Endothelial cell of umbilical vein (primary cell): ENCODE measurements around the gene CHRNA5.

Experiments used
- EZH2 ChIP-seq: IDR thresholded peaks from 2 replicates; pipeline ENCODE4 v1.6.1; 2012; ENCODE audit warnings: borderline replicate concordance, low read depth, mild to moderate bottlenecking, moderate library complexity, low read length, inconsistent platforms; ENCODE audit not compliant: severe bottlenecking
- FOS ChIP-seq: IDR thresholded peaks from 2 replicates; pipeline ENCODE4 v1.6.1; 2011; ENCODE audit warnings: mild to moderate bottlenecking, low read length, moderate library complexity, borderline replicate concordance; ENCODE audit not compliant: insufficient read depth
- GATA2 ChIP-seq: IDR thresholded peaks from 2 replicates; pipeline ENCODE4 v1.7.0; 2011; ENCODE audit warnings: low read depth, mild to moderate bottlenecking, moderate library complexity, mixed read lengths, low read length; ENCODE audit not compliant: insufficient read length, insufficient read depth
- JUN ChIP-seq: IDR thresholded peaks from 2 replicates; pipeline ENCODE4 v1.6.1; 2011; ENCODE audit warnings: borderline replicate concordance, low read depth; ENCODE audit not compliant: insufficient read length, insufficient read depth
- MYC ChIP-seq: IDR thresholded peaks from one replicate; pipeline ENCODE4 v1.6.1; 2011; ENCODE audit warnings: mild to moderate bottlenecking, low read depth, low read length
- POLR2A ChIP-seq: IDR thresholded peaks from 2 replicates; pipeline ENCODE4 v1.6.1; 2012; ENCODE audit warnings: low read depth, mild to moderate bottlenecking, control low read depth, low read length
- POLR2AphosphoS5 ChIP-seq: IDR thresholded peaks from 2 replicates; pipeline ENCODE4 v1.6.1; 2012; ENCODE audit warnings: low read depth, mild to moderate bottlenecking, control low read depth, low read length, moderate library complexity; ENCODE audit not compliant: insufficient read depth
- TF ChIP-seq, protein P1 (sequence below), 2 donors: IDR thresholded peaks; 1 replicate in 1 of 2; 2 replicates in 1 of 2; pipeline ENCODE4 v1.5.1; 2011; ENCODE audit warnings: low read length in 2 of 2, mild to moderate bottlenecking in 2 of 2, moderate library complexity in 2 of 2, control low read depth in 1 of 2, inconsistent platforms in 1 of 2, low read depth in 1 of 2; ENCODE audit not compliant: insufficient read depth in 1 of 2; ENCODE audit errors: extremely low read depth in 1 of 2
- TF ChIP-seq, protein P2 (sequence below): IDR thresholded peaks from 2 replicates; pipeline ENCODE4 v1.6.1; 2011; ENCODE audit not compliant: insufficient read depth, insufficient read length

DNA sequence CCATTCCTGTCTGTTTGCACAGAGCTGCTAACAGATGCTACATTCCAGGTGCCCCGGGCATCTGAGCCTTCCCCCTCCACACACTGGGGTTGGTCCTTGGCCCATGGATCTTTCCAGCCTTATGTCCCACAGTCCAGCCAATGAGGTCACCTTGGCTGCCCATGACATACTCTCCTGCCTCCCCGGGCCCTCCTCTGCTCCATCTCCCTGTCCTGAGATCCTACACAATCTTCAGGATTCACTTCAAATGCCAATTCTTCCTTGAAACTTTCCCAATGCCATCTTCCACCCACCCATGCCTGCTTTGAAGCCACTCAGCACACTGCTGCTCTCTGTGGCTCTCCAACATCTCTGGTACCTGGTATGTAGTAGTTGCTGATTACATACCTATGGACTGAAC, 51.2 kb downstream of the CHRNA5 start:
- TF ChIP-seq POLR2AphosphoS5 (no peak), GATA2 (no peak), POLR2A (no peak), EZH2 (no peak), MYC (no peak), JUN (no peak), FOS (no peak)
- TF ChIP-seq, protein P1, sequence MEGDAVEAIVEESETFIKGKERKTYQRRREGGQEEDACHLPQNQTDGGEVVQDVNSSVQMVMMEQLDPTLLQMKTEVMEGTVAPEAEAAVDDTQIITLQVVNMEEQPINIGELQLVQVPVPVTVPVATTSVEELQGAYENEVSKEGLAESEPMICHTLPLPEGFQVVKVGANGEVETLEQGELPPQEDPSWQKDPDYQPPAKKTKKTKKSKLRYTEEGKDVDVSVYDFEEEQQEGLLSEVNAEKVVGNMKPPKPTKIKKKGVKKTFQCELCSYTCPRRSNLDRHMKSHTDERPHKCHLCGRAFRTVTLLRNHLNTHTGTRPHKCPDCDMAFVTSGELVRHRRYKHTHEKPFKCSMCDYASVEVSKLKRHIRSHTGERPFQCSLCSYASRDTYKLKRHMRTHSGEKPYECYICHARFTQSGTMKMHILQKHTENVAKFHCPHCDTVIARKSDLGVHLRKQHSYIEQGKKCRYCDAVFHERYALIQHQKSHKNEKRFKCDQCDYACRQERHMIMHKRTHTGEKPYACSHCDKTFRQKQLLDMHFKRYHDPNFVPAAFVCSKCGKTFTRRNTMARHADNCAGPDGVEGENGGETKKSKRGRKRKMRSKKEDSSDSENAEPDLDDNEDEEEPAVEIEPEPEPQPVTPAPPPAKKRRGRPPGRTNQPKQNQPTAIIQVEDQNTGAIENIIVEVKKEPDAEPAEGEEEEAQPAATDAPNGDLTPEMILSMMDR (IDR thresholded peaks at IDR 0.05; ENCODE audit: extremely low read depth in 1 of 2, insufficient read depth in 1 of 2, low read depth in 1 of 2, low read length in 2 of 2) = no peak
- TF ChIP-seq, protein P2, sequence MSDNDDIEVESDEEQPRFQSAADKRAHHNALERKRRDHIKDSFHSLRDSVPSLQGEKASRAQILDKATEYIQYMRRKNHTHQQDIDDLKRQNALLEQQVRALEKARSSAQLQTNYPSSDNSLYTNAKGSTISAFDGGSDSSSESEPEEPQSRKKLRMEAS = no peak
